K562 (cell line): ENCODE results near the gene UCN. TPM values are rescaled to one million over a fixed set of nuclear protein-coding genes. Genes with fewer than 3 reads are reported as not detected.

ENCODE experiments used
- ATF3 ChIP-seq, 2 experiments: fragments of 450-650 bp in 1 of 2; sonication (generic) in 1 of 2; formaldehyde crosslinking in 1 of 2; IDR thresholded peaks in 1 of 2; conservative IDR thresholded peaks in 1 of 2; 2 replicates each; pipeline versions ENCODE4 v1.6.1 to v1.8.1; 2016 to 2023; ENCODE audit warnings: mild to moderate bottlenecking in 2 of 2, moderate library complexity in 2 of 2, inconsistent platforms in 1 of 2, missing genetic modification reagents in 1 of 2
- CGGBP1 ChIP-seq: fragments of 250-450 bp; sonication (Bioruptor Pico); IDR thresholded peaks from 2 replicates; pipeline ENCODE4 v1.9.0; 2021; ENCODE audit warnings: mild to moderate bottlenecking
- CREB3 ChIP-seq: fragments of 450-650 bp; conservative IDR thresholded peaks from 2 replicates; pipeline ENCODE4 v1.6.1; 2016; ENCODE audit warnings: missing genetic modification characterization, low read depth, mild to moderate bottlenecking, missing compliant biosample characterization, moderate library complexity
- GTF2B ChIP-seq: IDR thresholded peaks from 2 replicates; pipeline ENCODE4 v1.6.1; 2011; ENCODE audit not compliant: insufficient read length; ENCODE audit errors: extremely low read depth
- ILK ChIP-seq: fragments of 450-650 bp; IDR thresholded peaks from 2 replicates; pipeline ENCODE4 v1.6.1; 2016; ENCODE audit warnings: missing genetic modification characterization, low read depth, mild to moderate bottlenecking, missing compliant biosample characterization, moderate library complexity, borderline replicate concordance
- KDM5B ChIP-seq: fragments of 200-600 bp; sonication (generic); IDR thresholded peaks from 2 replicates; pipeline ENCODE4 v1.6.1; 2012; ENCODE audit warnings: low read depth, mild to moderate bottlenecking, moderate library complexity, low read length, control low read depth, inconsistent platforms; ENCODE audit not compliant: insufficient replicate concordance
- NKRF ChIP-seq: fragments of 450-650 bp; IDR thresholded peaks from 2 replicates; pipeline ENCODE4 v1.6.1; 2016; ENCODE audit warnings: borderline replicate concordance
- NR1H2 ChIP-seq: sonication (generic); formaldehyde crosslinking; IDR thresholded peaks from 2 replicates; pipeline ENCODE4 v1.4.0; 2020; ENCODE audit warnings: mild to moderate bottlenecking, missing genetic modification reagents
- POLR2B ChIP-seq: fragments of 450-650 bp; IDR thresholded peaks from 2 replicates; pipeline ENCODE4 v1.6.1; 2018; ENCODE audit warnings: low read depth; ENCODE audit not compliant: partially characterized antibody
- SAP30 ChIP-seq: fragments of 200-600 bp; sonication (generic); IDR thresholded peaks from 2 replicates; pipeline ENCODE4 v1.6.1; 2012; ENCODE audit warnings: borderline replicate concordance, low read depth, mild to moderate bottlenecking, moderate library complexity, low read length, control low read depth, inconsistent platforms; ENCODE audit not compliant: insufficient read depth, poor library complexity, severe bottlenecking
- SETDB1 ChIP-seq: IDR thresholded peaks from one replicate; pipeline ENCODE4 v1.6.1; 2012; ENCODE audit warnings: low read length, control low read depth, inconsistent platforms
- TFAP4 ChIP-seq: sonication (generic); formaldehyde crosslinking; IDR thresholded peaks from 2 replicates; pipeline ENCODE4 v1.8.0; 2022; ENCODE audit warnings: missing genetic modification reagents, mild to moderate bottlenecking, moderate library complexity, borderline replicate concordance
- TFE3 ChIP-seq: fragments of 450-650 bp; formaldehyde crosslinking; IDR thresholded peaks from 2 replicates; pipeline ENCODE4 v1.4.0; 2020; ENCODE audit warnings: mild to moderate bottlenecking, mixed read lengths
- ZBTB34 ChIP-seq: fragments of 250-450 bp; sonication (Bioruptor Pico); IDR thresholded peaks from 2 replicates; pipeline ENCODE4 v1.8.0; 2021; ENCODE audit warnings: mild to moderate bottlenecking, moderate library complexity
- ZNF584 ChIP-seq: fragments of 200-800 bp; sonication (Bioruptor generic); IDR thresholded peaks from 2 replicates; pipeline ENCODE4 v1.6.1; 2016; ENCODE audit warnings: low read depth, mild to moderate bottlenecking, missing genetic modification characterization, missing compliant biosample characterization
- polyA plus RNA-seq, 8 experiments: library from polyadenylated mRNA; depleted of rRNA in 4 of 8; stranded (reverse) in 5 of 8; unstranded in 3 of 8; fragments of >200 nt; fragmentation: Nextera tagmentation in 2 of 8; fragmentation: Illumina TruSeq in 1 of 8; extraction: Ambion mirVana in 2 of 8; extraction: Trizol in 1 of 8; gene quantifications; 2 replicates each; pipeline versions ENCODE4 v1.2.1 to v1.2.3, GENCODE V29; 2011 to 2014; ENCODE audit warnings: inconsistent platforms in 1 of 8, missing spikeins in 1 of 8
- total RNA-seq, 7 experiments: library from RNA; depleted of rRNA in 6 of 7; stranded (reverse); fragments of >200 nt in 6 of 7; fragmentation: Illumina TruSeq in 2 of 7; extraction: Trizol in 2 of 7; gene quantifications; 2 replicates each; pipeline versions ENCODE4 v1.2.1 to v1.2.3, GENCODE V29; 2011 to 2021; ENCODE audit warnings: low replicate concordance in 1 of 7

The UCN gene
- total and polyA plus RNA-seq, 9 of the 15 experiments (the other 6 are each of a cell fraction or from before 2014, with no cell fraction given) = 0.10 to 2.7 (median 0.43) TPM

- TF ChIP-seq NKRF = no peak
- TF ChIP-seq SETDB1 = no peak
- TF ChIP-seq ZBTB34 = no peak
- TF ChIP-seq ILK (tag) = no peak
- no peak for TF ChIP-seq TFE3
- no peak for TF ChIP-seq ATF3 (IDR thresholded peaks at IDR 0.05)
- TF ChIP-seq ATF3 (CRISPR knock-in tag; conservative IDR thresholded peaks at IDR 0.05) = no peak
- no peak for TF ChIP-seq NR1H2 (CRISPR knock-in tag)
- no peak for TF ChIP-seq GTF2B
- no peak for TF ChIP-seq POLR2B
- no peak for TF ChIP-seq CGGBP1 (CRISPR knock-in tag)
- TF ChIP-seq CREB3 = 0 out of 2 replicates have a peak, but pooled peaks have one; percentile 49
- no peak for TF ChIP-seq KDM5B
- no peak for TF ChIP-seq TFAP4 (CRISPR knock-in tag)
- TF ChIP-seq ZNF584 (CRISPR knock-in tag) = no peak
- TF ChIP-seq SAP30 = no peak
Measured at GRCh38 chr2:27353762-27354596, 45.7 kb upstream of the UCN start (continued).
